Measurements from ENCODE around the gene KAZN. TPM values are rescaled to one million over a fixed set of nuclear protein-coding genes. Genes with fewer than 3 reads are reported as not detected.

The KAZN gene
- total RNA-seq, 1 donor from 2014 or later = 9.4 TPM

- Histone ChIP-seq H3K27ac (ENCODE audit: low read depth, low read length) (no peak overlapping the region), H3K79me2 (ENCODE audit: insufficient read depth, low read length) (no peaks in the 10 kb centered on the region), H3K4me2 (ENCODE audit: low read length) (no peak overlapping the region), H2AFZ (ENCODE audit: low read depth, low read length) (no peak overlapping the region), H3K9me3 (ENCODE audit: insufficient read depth, low read depth, low read length) (no peaks in the 10 kb centered on the region), H3K36me3 (ENCODE audit: insufficient read depth, low read length) (no peaks in the 10 kb centered on the region), H3K9ac (ENCODE audit: low read length) (no peak overlapping the region), H3K4me1 (ENCODE audit: insufficient read depth, low read length) (no peaks in the 10 kb centered on the region), H3K4me3 (ENCODE audit: insufficient read depth, low read depth, low read length) (no peak overlapping the region), H3K27me3 (ENCODE audit: insufficient read depth, low read length) (peaks cover 2% of the 10 kb centered on the region), H4K20me1 (ENCODE audit: insufficient read depth, low read length) (no peaks in the 10 kb centered on the region)
- DNase-seq (ENCODE audit: low read depth) (no peak), FAIRE-seq (no peak)
- H3K27ac Mint-ChIP-seq (ENCODE audit: unreplicated experiment) = no peak overlapping the region
- no peaks in the 10 kb centered on the region for H3K4me1 Mint-ChIP-seq (ENCODE audit: low read depth, unreplicated experiment)
- TF ChIP-seq CTCF (IDR thresholded peaks at IDR 0.05; ENCODE audit: insufficient read depth, low read depth, low read length) (peak; percentile 89), EZH2 (IDR thresholded peaks at IDR 0.05; ENCODE audit: insufficient read depth, low read length) (no peak)
- H3K9me3 Mint-ChIP-seq (ENCODE audit: unreplicated experiment) = peaks cover 5% of the 10 kb centered on the region
- no peaks in the 10 kb centered on the region for H3K36me3 Mint-ChIP-seq (ENCODE audit: low read depth, unreplicated experiment)
- no peak overlapping the region for H3K4me3 Mint-ChIP-seq (ENCODE audit: unreplicated experiment)
- H3K27me3 Mint-ChIP-seq (ENCODE audit: low read depth, unreplicated experiment) = peaks cover 23% of the 10 kb centered on the region
Observed at GRCh38 chr1:15128520-15129313, 530.2 kb downstream of the KAZN start.

GRCh38 chr1:15129944-15130343 lies 531.5 kb downstream of the KAZN start:
- Mint-ChIP-seq H3K27me3 (ENCODE audit: low read depth, unreplicated experiment) (peaks cover 29% of the 10 kb centered on the region), H3K36me3 (ENCODE audit: low read depth, unreplicated experiment) (no peaks in the 10 kb centered on the region), H3K9me3 (ENCODE audit: unreplicated experiment) (peaks cover 7% of the 10 kb centered on the region), H3K27ac (ENCODE audit: unreplicated experiment) (no peak overlapping the region), H3K4me1 (ENCODE audit: low read depth, unreplicated experiment) (no peaks in the 10 kb centered on the region), H3K4me3 (ENCODE audit: unreplicated experiment) (no peak overlapping the region)
- H3K9me3 ChIP-seq (ENCODE audit: insufficient read depth, low read depth, low read length) = no peaks in the 10 kb centered on the region
- no peak overlapping the region for H2AFZ ChIP-seq (ENCODE audit: low read depth, low read length)
- H3K27me3 ChIP-seq (ENCODE audit: insufficient read depth, low read length) = peaks cover 2% of the 10 kb centered on the region
- TF ChIP-seq CTCF (IDR thresholded peaks at IDR 0.05; ENCODE audit: insufficient read depth, low read depth, low read length) = no peak
- no peak for TF ChIP-seq EZH2 (IDR thresholded peaks at IDR 0.05; ENCODE audit: insufficient read depth, low read length)
- no peak overlapping the region for H3K4me2 ChIP-seq (ENCODE audit: low read length)
- no peak overlapping the region for H3K27ac ChIP-seq (ENCODE audit: low read depth, low read length)
- H3K36me3 ChIP-seq (ENCODE audit: insufficient read depth, low read length) = no peaks in the 10 kb centered on the region
- DNase-seq (ENCODE audit: low read depth) (no peak), FAIRE-seq (no peak)
- H3K79me2 ChIP-seq (ENCODE audit: insufficient read depth, low read length) = no peaks in the 10 kb centered on the region
- no peaks in the 10 kb centered on the region for H4K20me1 ChIP-seq (ENCODE audit: insufficient read depth, low read length)
- H3K4me3 ChIP-seq (ENCODE audit: insufficient read depth, low read depth, low read length) = no peak overlapping the region
- H3K9ac ChIP-seq (ENCODE audit: low read length) = no peak overlapping the region
- H3K4me1 ChIP-seq (ENCODE audit: insufficient read depth, low read length) = no peaks in the 10 kb centered on the region

- FAIRE-seq = no peak
- H3K27ac Mint-ChIP-seq (ENCODE audit: unreplicated experiment) = no peak overlapping the region
- H3K9me3 ChIP-seq (ENCODE audit: insufficient read depth, low read depth, low read length) = no peaks in the 10 kb centered on the region
- no peaks in the 10 kb centered on the region for H3K36me3 Mint-ChIP-seq (ENCODE audit: low read depth, unreplicated experiment)
- H3K36me3 ChIP-seq (ENCODE audit: insufficient read depth, low read length) = no peaks in the 10 kb centered on the region
- peaks cover 7% of the 10 kb centered on the region for H3K9me3 Mint-ChIP-seq (ENCODE audit: unreplicated experiment)
- peaks cover 2% of the 10 kb centered on the region for H3K27me3 ChIP-seq (ENCODE audit: insufficient read depth, low read length)
- H3K4me3 Mint-ChIP-seq (ENCODE audit: unreplicated experiment) = no peak overlapping the region
- no peak overlapping the region for H3K9ac ChIP-seq (ENCODE audit: low read length)
- H3K4me3 ChIP-seq (ENCODE audit: insufficient read depth, low read depth, low read length) = no peak overlapping the region
- H4K20me1 ChIP-seq (ENCODE audit: insufficient read depth, low read length) = no peaks in the 10 kb centered on the region
- no peak overlapping the region for H3K27ac ChIP-seq (ENCODE audit: low read depth, low read length)
- DNase-seq (ENCODE audit: low read depth) = no peak
- H3K4me1 ChIP-seq (ENCODE audit: insufficient read depth, low read length) = no peaks in the 10 kb centered on the region
- TF ChIP-seq CTCF (IDR thresholded peaks at IDR 0.05; ENCODE audit: insufficient read depth, low read depth, low read length) = no peak
- no peak for TF ChIP-seq EZH2 (IDR thresholded peaks at IDR 0.05; ENCODE audit: insufficient read depth, low read length)
- no peak overlapping the region for H2AFZ ChIP-seq (ENCODE audit: low read depth, low read length)
- no peak overlapping the region for H3K4me2 ChIP-seq (ENCODE audit: low read length)
- no peaks in the 10 kb centered on the region for H3K4me1 Mint-ChIP-seq (ENCODE audit: low read depth, unreplicated experiment)
- H3K79me2 ChIP-seq (ENCODE audit: insufficient read depth, low read length) = no peaks in the 10 kb centered on the region
- peaks cover 28% of the 10 kb centered on the region for H3K27me3 Mint-ChIP-seq (ENCODE audit: low read depth, unreplicated experiment)
Observed at GRCh38 chr1:15130607-15131006, 532.1 kb downstream of the KAZN start.
